ENCODE data around the gene FAM219B.

FAM219B gene

GRCh38 chr15:74850393-74850792, 56.3 kb downstream of the FAM219B start:
- Histone ChIP-seq H3K4me3 (replicated peaks; ENCODE audit: low read depth, low read length) (no peak overlapping the region), H3K27me3 (replicated peaks; ENCODE audit: control insufficient read depth, insufficient read depth, low read length) (no peaks in the 10 kb centered on the region), H3K36me3 (ENCODE audit: control insufficient read depth, insufficient read depth, low read length) (peaks cover 61% of the 10 kb centered on the region)
- DNase-seq (ENCODE audit: extremely low read depth, insufficient read length): no peak
- TF ChIP-seq, protein P1, sequence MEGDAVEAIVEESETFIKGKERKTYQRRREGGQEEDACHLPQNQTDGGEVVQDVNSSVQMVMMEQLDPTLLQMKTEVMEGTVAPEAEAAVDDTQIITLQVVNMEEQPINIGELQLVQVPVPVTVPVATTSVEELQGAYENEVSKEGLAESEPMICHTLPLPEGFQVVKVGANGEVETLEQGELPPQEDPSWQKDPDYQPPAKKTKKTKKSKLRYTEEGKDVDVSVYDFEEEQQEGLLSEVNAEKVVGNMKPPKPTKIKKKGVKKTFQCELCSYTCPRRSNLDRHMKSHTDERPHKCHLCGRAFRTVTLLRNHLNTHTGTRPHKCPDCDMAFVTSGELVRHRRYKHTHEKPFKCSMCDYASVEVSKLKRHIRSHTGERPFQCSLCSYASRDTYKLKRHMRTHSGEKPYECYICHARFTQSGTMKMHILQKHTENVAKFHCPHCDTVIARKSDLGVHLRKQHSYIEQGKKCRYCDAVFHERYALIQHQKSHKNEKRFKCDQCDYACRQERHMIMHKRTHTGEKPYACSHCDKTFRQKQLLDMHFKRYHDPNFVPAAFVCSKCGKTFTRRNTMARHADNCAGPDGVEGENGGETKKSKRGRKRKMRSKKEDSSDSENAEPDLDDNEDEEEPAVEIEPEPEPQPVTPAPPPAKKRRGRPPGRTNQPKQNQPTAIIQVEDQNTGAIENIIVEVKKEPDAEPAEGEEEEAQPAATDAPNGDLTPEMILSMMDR (IDR thresholded peaks at IDR 0.05; ENCODE audit: insufficient read depth, low read length, poor library complexity, severe bottlenecking): no peak

Measured in GM06990 (cell line).